T follicular helper cell (primary cell): ENCODE data around the gene SMC1B.
"Not testable (repeated sequence)": the region's sequence is repeated elsewhere in the genome, so short reads cannot be mapped to it uniquely, and the experiment has no call there.

Experiments used
- DNase-seq: peaks from one replicate; pipeline ENCODE4 v3.0.0-alpha.2; 2020; ENCODE audit warnings: low read depth

Gene SMC1B

DNA sequence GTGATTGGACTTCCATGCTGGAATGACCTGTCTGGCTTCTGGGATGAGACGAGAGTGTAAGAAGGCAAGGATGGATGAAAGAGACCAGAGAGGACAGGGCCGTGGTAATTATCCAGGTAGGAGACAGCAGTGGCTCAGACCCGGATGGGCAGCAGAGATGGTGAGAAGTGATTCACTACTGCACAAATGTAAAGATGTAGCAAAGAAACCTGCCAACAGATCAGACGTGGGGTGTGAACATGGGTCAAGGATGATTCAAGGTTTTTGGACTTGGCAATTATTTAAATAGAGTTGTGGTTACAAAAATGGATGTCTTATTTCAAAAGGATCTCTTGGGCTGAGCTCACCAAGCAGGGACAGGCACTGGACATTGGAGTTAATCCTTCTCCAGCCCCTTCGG, 32.8 kb upstream of the SMC1B start:
- no peak for DNase-seq

DNA sequence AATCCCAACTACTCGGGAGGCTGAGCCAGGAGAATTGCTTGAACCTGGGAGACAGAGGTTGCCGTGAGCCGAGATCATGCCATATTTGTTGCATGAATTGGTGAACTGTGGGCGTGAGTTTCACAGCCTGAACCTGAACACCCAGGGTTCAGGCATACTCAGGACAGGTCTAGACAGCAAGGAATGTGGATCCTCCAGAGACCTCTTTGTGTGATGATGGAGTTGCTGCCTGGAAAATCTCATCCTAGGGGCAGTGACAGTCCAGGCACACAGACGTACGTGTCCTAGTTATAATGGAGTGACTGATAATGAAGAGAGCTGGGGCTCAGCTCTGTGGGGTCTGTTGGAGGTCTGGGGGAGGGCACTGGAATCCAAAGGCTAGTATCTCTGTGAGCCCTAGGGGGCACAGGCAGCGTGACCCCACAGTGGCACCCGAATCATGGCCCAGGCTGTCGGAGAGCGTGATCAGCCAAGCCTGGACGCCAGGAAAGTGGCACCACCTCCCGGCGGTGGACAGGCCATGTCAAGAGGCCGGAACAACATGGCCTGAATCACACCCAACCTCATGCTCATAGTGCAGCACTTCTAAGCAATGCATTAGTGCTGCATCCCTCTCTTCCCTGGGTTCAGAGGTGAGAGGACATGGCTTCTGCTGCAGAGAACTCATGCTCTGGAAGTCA, 31.8 kb upstream of the SMC1B start:
- DNase-seq, result no peak

DNA sequence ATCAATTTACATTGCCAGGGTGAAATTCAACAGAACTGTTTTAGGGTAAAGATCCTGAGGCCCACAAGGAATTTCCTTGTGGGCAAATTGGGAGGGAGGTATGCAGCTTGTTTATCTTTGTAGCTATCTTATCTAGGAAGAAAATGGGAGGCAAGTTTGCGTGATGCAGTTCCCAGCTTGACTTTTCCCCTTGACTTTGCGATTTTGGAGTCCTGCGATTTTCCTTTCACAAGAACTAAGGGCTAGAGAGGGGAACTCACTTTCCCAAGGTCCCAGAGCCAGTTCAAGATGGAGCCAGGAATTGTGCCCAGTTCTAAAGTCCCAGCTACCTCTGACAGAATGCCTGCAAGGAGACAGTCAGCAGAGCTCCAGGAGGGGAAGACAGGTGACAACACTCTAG, 30.8 kb upstream of the SMC1B start:
- no peak for DNase-seq

DNA sequence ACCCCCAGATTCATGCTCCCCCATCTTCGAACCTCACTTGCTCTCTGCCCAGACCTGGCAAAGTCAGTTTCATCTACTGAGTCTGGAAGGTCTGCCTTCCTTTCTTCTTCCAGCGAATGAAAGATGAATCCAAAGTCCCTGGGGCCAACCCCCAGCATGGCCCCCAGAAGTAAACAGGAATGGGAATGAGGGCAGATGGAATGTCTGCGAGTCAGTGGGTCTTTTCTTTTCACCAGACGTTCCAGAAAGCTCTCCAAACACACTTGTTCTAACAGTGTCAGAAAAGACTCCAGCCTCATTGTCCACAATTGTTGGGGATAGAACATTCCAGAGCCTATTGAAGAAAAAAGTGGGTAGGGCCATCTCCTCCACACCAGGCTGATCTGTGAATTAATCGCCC, 28.7 kb upstream of the SMC1B start:
- no peak for DNase-seq

DNA sequence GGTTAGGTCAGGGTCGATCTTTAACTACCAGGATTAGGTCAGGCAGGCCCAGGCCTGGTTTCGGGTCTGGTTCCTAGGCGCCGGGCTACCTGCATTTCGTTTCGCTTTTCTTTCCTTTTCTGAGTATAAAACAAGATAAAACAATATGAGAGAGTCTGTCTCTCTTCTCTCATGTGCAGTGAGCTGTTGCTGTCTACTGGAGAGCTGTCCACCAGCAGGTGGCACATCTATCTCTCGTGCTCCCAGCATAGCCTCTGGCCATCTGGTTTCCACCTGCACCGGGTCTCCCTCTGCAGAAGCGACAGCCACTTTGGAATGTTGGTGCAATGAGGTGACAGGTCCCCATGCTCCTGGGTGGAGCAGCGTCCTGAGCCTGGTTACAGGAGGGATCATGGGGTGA, 27.7 kb upstream of the SMC1B start:
- DNase-seq, result no peak

DNA sequence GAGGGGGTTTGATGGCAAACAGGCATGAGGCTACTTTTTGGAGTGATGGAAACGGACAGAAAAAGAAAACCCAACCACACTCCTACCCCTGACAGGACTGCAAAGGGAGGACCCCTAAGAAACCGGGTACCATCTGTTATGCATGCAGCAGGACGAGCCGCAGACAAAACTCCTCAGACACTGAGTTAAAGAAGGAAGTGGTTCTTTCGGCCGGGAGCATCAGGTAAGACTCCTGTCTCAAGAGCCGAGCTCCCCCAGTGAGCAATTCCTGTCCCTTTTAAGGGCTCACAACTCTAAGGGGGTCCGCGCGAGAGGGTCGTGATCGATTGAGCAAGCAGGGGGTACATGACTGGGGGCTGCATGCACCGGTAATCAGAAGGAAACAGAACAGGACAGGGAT, 27.3 kb upstream of the SMC1B start:
- not testable (repeated sequence) for DNase-seq

DNA sequence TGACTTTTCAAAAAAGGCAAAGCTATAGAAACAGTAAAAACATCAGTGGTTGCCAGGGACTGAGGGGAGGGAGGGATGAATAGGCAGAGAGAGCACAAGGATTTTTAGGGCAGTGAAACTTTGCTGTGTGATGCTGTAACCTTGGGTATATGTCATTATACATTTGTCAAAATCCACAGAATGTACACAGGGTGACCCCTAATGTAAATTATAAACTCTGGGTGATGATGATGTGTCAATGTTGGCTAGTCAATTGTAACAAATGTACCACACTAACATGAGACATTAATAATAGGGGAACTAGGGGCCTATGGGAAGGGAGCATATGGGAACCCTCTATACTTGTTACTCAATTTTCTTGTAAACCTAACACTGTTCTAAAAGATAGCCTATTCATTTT, 24.9 kb upstream of the SMC1B start:
- no peak for DNase-seq

DNA sequence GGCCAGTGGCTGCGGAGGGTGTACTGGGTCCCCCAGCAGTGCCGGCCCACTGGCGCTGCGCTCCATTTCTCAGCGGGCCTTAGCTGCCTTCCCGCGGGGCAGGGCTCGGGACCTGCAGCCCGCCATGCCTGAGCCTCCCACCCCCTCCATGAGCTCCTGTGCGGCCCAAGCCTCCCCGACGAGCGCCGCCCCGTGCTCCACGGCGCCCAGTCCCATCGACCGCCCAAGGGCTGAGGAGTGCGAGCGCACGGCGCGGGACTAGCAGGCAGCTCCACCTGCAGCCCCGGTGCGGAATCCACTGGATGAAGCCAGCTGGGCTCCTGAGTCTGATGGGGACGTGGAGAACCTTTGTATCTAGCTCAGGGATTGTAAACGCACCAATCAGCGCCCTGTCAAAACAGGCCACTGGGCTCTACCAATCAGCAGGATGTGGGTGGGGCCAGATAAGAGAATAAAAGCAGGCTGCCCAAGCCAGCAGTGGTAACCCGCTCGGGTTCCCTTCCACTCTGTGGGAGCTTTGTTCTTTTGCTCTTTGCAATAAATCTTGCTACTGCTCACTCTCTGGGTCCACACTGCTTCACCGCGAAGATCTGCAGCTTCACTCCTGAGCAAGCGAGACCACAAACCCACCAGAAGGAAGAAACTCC, 23.6 kb upstream of the SMC1B start:
- DNase-seq, result not testable (repeated sequence)

DNA sequence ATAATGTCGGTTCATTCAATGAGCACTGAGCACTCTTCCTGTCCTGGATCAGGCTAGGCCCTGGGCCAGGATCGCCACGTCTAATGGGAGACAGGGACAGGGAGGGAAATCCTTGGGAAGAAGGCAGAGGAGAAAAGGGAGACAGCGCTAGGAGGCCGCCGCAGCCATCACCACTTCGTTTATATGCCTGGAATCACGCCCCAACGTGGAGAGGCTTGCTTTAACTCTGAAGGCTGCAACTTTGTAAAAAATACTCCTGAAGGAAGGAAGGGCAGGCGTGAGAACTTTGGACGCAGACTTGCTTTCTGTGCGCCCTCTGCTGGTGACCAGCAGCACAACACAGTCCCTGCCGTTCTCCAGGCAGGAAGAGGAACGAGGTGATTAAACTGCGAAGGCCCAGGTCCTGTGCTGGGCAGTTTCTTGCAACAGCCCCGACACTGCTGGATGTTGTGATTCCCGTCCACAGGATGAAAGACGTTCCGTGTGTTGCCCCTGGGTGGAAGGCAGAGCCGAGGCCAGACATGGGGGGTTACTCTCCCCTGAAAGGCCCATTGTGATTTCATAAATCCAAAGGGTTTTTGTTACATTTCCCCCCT, 22.2 kb upstream of the SMC1B start:
- DNase-seq, result peak; percentile 70

- DNase-seq, result no peak
These were observed 21.6 kb upstream of the SMC1B start for GRCh38 chr22:45434981-45435380.

DNA sequence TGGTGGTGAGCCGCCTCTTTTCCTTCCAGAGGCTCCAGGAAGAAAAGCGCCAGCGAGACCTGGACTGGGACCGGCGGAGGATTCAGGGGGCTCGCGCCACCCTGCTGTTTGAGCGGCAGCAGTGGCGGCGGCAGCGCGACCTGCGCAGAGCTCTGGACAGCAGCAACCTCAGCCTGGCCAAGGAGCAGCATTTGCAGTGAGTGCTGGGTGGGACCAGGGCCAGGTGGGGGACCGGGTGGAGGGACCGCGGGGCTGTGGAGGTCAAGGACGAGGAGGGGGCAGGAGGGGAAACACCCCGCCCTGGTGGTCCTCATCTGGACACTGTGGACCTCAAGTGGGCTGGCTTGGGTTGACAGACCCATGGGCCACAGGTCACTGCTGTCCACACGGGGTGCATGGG, 17.5 kb upstream of the SMC1B start:
- no peak for DNase-seq

GRCh38 chr22:45429981-45430775, 16.8 kb upstream of the SMC1B start:
- DNase-seq, result no peak

DNA sequence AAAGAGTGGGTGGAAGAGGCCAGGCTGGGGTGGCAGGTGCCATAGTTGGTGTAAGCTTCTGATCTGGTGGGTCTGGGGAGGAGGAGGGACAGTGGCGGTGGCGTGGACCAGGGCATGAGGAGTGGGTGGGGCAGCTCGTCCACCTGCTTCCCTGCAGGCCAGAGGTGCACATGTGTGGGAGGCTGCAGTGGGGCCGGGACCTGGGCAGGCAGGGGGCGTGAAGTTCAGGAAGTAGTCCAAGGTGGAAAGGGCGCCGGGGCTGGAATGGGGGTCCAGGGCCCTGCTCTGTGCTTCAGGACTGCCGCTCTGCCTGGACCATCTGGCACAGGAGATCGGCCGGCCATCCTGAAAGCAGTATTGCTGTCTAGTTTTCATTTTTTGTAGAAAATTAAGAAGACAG, 16.0 kb upstream of the SMC1B start:
- no peak for DNase-seq

- no peak for DNase-seq
These were observed 15.3 kb upstream of the SMC1B start for GRCh38 chr22:45428391-45429385.

- no peak for DNase-seq
These were observed 13.7 kb upstream of the SMC1B start for GRCh38 chr22:45427114-45427513.

DNA sequence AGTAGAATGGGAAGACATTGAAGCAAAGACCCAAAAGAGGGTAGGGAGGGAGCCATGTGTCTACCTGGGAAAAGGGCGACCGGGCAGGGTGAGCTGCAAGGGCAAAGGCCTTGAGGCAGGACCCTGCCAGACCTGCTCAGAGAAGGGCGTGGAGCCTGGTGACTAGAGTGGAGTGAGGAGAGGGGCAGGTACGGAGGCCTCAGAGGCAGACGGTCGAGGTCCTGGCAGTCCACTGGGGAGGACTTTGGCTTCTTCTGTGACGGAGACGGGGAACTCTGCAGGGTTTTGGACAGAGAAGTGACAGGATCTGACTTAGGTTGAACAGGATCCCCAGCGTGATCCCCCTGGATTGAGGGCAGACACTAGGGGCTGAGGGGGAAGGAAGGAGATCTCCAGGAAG, 13.0 kb upstream of the SMC1B start:
- no peak for DNase-seq

GRCh38 chr22:45425531-45426265, 12.3 kb upstream of the SMC1B start:
- no peak for DNase-seq

DNA sequence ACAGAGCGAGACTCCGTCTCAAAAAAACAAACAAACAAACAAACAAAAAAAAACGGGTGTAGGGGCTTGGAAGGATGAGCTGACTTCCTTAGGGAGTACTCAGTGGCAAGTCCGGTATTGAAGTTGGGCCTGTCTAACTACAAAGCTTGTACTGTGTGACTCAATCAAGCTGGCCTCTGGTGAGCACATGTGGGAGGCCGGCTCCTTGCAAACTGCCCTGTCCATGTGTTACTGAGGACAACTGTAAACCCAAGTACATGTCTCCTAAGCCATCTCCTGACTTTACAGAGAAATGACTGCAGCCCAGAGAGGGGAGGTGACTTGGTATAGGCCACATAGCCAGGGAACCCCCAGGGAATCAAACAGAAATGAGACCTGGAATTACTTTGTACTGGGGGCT, 11.7 kb upstream of the SMC1B start:
- no peak for DNase-seq

GRCh38 chr22:45424241-45424731, 10.9 kb upstream of the SMC1B start:
- DNase-seq, result no peak

DNA sequence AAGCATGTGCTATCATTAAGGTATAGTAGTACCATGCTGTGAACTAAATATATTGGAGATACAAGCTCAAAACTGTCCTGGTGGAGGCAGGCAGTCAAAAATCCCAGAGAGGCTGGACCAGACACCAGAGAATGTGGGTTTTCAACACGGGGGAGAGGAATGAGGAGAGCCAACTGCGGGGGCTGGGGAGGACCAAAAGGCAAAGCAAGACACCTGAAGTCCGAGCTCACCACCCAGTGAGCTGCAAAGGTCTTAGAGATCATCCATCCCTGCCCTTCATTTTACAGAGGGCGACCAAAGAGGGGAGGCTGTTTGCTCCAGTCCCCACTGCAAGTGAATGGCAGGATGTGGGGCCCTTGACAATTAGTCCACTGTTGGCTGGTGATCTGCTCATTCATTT, 10.1 kb upstream of the SMC1B start:
- no peak for DNase-seq
